SK-N-SH (cell line): Measurements from ENCODE around the gene KRT74.

Experiments used
- CTCF ChIP-seq: fragments of 200-600 bp; sonication (generic); IDR thresholded peaks from 2 replicates; pipeline ENCODE4 v1.6.1; 2017; ENCODE audit warnings: antibody characterized with exemption, mild to moderate bottlenecking, moderate library complexity
- EP300 ChIP-seq, 2 experiments: IDR thresholded peaks; 2 replicates each; pipeline versions ENCODE4 v1.4.0 to v1.6.1; 2012; ENCODE audit warnings: borderline replicate concordance in 1 of 2, low read depth in 1 of 2, low read length in 1 of 2
- GATA2 ChIP-seq: sonication (generic); formaldehyde crosslinking; IDR thresholded peaks from 2 replicates; pipeline ENCODE4 v1.5.0; 2020; ENCODE audit warnings: mild to moderate bottlenecking, missing genetic modification reagents
- NFIC ChIP-seq: IDR thresholded peaks from 2 replicates; pipeline ENCODE4 v1.4.0; 2012; ENCODE audit warnings: borderline replicate concordance
- RCOR1 ChIP-seq: fragments of 150-350 bp; IDR thresholded peaks from 2 replicates; pipeline ENCODE4 v1.6.1; 2017; ENCODE audit warnings: antibody characterized with exemption, low read length

GRCh38 chr12:52539083-52539820, 34.4 kb downstream of the KRT74 start:
- no peak for TF ChIP-seq RCOR1
- no peak for TF ChIP-seq NFIC
- TF ChIP-seq GATA2 (CRISPR knock-in tag) = no peak
- TF ChIP-seq EP300 (IDR thresholded peaks at IDR 0.05; ENCODE audit: borderline replicate concordance in 1 of 2, low read depth in 1 of 2, low read length in 1 of 2) = no peak
- no peak for TF ChIP-seq CTCF
